GM12878 (cell line): ENCODE data around the gene ATP2C2. TPM values are rescaled to one million over a fixed set of nuclear protein-coding genes. Genes with fewer than 3 reads are reported as not detected.

Source experiments
- ATAC-seq: fragments of 200-7000 bp; cut with Tn5 transposase; 3 replicates; pipeline ENCODE4 v1.9.1; 2020; ENCODE audit warnings: mild to moderate bottlenecking, moderate library complexity
- BruUV-seq: library from RNA; stranded (reverse); fragments of 400-500 nt; replicated peaks from 2 replicates; lab custom pipeline; 2021; lab: Mats Ljungman, UMichigan
- CTCF ChIA-PET: fragments of 300-600 bp; sonication (Branson Sonifier 250); formaldehyde crosslinking; extraction: SDS; loops from one replicate; lab custom pipeline; 2021; ENCODE audit warnings: inconsistent platforms; lab: Yijun Ruan, JAX
- POLR2A ChIA-PET: fragments of 350-600 bp; formaldehyde crosslinking; extraction: SDS; loops from one replicate; lab custom pipeline; 2021; ENCODE audit warnings: inconsistent platforms; lab: Charles Lee
- RAD21 ChIA-PET: fragments of 300-600 bp; sonication (Branson Sonifier 250); formaldehyde crosslinking; loops from one replicate; lab custom pipeline; 2023; ENCODE audit warnings: antibody characterized with exemption; ENCODE audit not compliant: unreplicated experiment; lab: Charles Lee
- SMC1A ChIA-PET: fragments of 300-600 bp; sonication (Branson Sonifier 250); formaldehyde crosslinking; loops from one replicate; lab custom pipeline; 2023; ENCODE audit not compliant: unreplicated experiment, uncharacterized antibody; lab: Charles Lee
- DNase-seq: peaks from one replicate; pipeline ENCODE4 v3.0.0-alpha.2; 2011; ENCODE audit warnings: low read depth, low spot score
- FAIRE-seq: peaks from 3 replicates; lab custom pipeline; 2011; peaks lifted over from hg19 to GRCh38; lab: Jason Lieb, UNC
- H2AFZ ChIP-seq: 2 replicates; pipeline ENCODE4 v1.6.0; 2011; ENCODE audit warnings: low read depth, low read length, control low read depth; ENCODE audit not compliant: control insufficient read depth
- H3K27ac ChIP-seq: 2 replicates; pipeline ENCODE4 v1.5.1; 2011; ENCODE audit warnings: control low read depth; ENCODE audit not compliant: control insufficient read depth, insufficient read depth
- H3K27me3 ChIP-seq, 2 experiments: replicated peaks in 1 of 2; 2 replicates each; pipeline versions ENCODE4 v1.6.0 to v1.6.1; 2011; ENCODE audit warnings: low read length in 1 of 2; ENCODE audit not compliant: control insufficient read depth in 2 of 2, insufficient read depth in 2 of 2
- H3K36me3 ChIP-seq, 2 experiments: 2 replicates each; pipeline ENCODE4 v1.5.1; 2011; ENCODE audit warnings: low read length in 1 of 2; ENCODE audit not compliant: control insufficient read depth in 2 of 2, insufficient read depth in 2 of 2
- H3K4me1 ChIP-seq: 2 replicates; pipeline ENCODE4 v1.6.1; 2011; ENCODE audit warnings: mild to moderate bottlenecking, low read length, moderate library complexity, mixed read lengths; ENCODE audit not compliant: control insufficient read depth, insufficient read depth
- H3K4me2 ChIP-seq: 2 replicates; pipeline ENCODE4 v1.6.0; 2011; ENCODE audit warnings: control low read depth; ENCODE audit not compliant: control insufficient read depth, insufficient read depth
- H3K4me3 ChIP-seq: fragments of 200-600 bp; sonication (generic); 2 replicates; pipeline ENCODE4 v1.5.1; 2016
- H3K79me2 ChIP-seq: 2 replicates; pipeline ENCODE4 v1.6.0; 2011; ENCODE audit warnings: low read length; ENCODE audit not compliant: control insufficient read depth, insufficient read depth
- H3K9ac ChIP-seq: 2 replicates; pipeline ENCODE4 v1.8.0; 2011; ENCODE audit warnings: low read length, control low read depth, mixed read lengths; ENCODE audit not compliant: control insufficient read depth, insufficient read depth
- H3K9me3 ChIP-seq: replicated peaks from 3 replicates; pipeline ENCODE4 v1.5.1; 2011; ENCODE audit warnings: mild to moderate bottlenecking, low read length; ENCODE audit not compliant: control insufficient read depth, insufficient read depth
- H4K20me1 ChIP-seq: 2 replicates; pipeline ENCODE4 v1.6.0; 2011; ENCODE audit not compliant: control insufficient read depth, insufficient read depth
- CREB1 ChIP-seq: IDR thresholded peaks from 2 replicates; pipeline ENCODE4 v1.6.1; 2012; ENCODE audit warnings: low read depth, mild to moderate bottlenecking, inconsistent platforms
- EP300 ChIP-seq, 2 experiments: fragments of 150-350 bp in 1 of 2; IDR thresholded peaks; 2 replicates each; pipeline ENCODE4 v1.6.1; 2011 to 2012; ENCODE audit warnings: low read depth in 2 of 2, low read length in 2 of 2, borderline replicate concordance in 1 of 2, improper control_type of control experiment in 1 of 2, inconsistent platforms in 1 of 2; ENCODE audit not compliant: control insufficient read depth in 1 of 2
- IRF3 ChIP-seq: fragments of 450-650 bp; IDR thresholded peaks from 2 replicates; pipeline ENCODE4 v1.6.1; 2014; ENCODE audit warnings: mild to moderate bottlenecking
- NFIC ChIP-seq: IDR thresholded peaks from 2 replicates; pipeline ENCODE4 v1.6.1; 2012; ENCODE audit warnings: low read depth, mild to moderate bottlenecking, inconsistent platforms, low read length, moderate library complexity
- NR2F1 ChIP-seq: fragments of 450-650 bp; conservative IDR thresholded peaks from 2 replicates; pipeline ENCODE4 v1.6.1; 2017; ENCODE audit warnings: mild to moderate bottlenecking
- TARDBP ChIP-seq: IDR thresholded peaks from 2 replicates; pipeline ENCODE4 v1.6.1; 2016; ENCODE audit warnings: borderline replicate concordance
- ZBTB4 ChIP-seq: fragments of 450-650 bp; formaldehyde crosslinking; IDR thresholded peaks from 2 replicates; pipeline ENCODE4 v1.4.0; 2022; ENCODE audit warnings: mild to moderate bottlenecking, moderate library complexity
- WGBS: methylation state at CpG from one replicate; pipeline ENCODE4 v1.1.6; 2016; ENCODE audit warnings: low lambda C conversion rate; ENCODE audit not compliant: insufficient replicate concordance, insufficient coverage; ENCODE audit errors: missing lambda C conversion rate; 5-methylcytosine and 5-hydroxymethylcytosine counted together
- in situ Hi-C: fragments of 300-500 bp; cut with MboI; formaldehyde crosslinking; loops from 9 replicates; pipeline ENCODE4 v1.14.3; 2018; ENCODE audit warnings: mixed read lengths
- intact Hi-C: fragments of 100-400 bp; cut with micrococcal nuclease; formaldehyde crosslinking; loops from one replicate; pipeline ENCODE4 v1.14.2; 2022; ENCODE audit not compliant: unreplicated experiment
- polyA plus RNA-seq, 11 experiments: library from polyadenylated mRNA; depleted of rRNA in 4 of 11; unstranded in 6 of 11; stranded (reverse) in 5 of 11; fragments of >200 nt; fragmentation: Nextera tagmentation in 4 of 11; fragmentation: Illumina TruSeq in 1 of 11; extraction: Ambion mirVana in 4 of 11; extraction: Trizol in 1 of 11; gene quantifications; 1 replicate in 1 of 11; 2 replicates in 10 of 11; pipeline versions ENCODE4 v1.2.1 to v1.2.3, GENCODE V29; 2011 to 2016; ENCODE audit warnings: inconsistent platforms in 2 of 11, missing spikeins in 2 of 11, low read depth in 1 of 11
- total RNA-seq, 4 experiments: library from RNA; depleted of rRNA in 3 of 4; stranded (reverse); fragments of >200 nt in 3 of 4; fragmentation: Illumina TruSeq in 1 of 4; extraction: Trizol in 1 of 4; gene quantifications; 2 replicates each; pipeline versions ENCODE4 v1.2.1 to v1.2.3, GENCODE V29; 2013 to 2021

The ATP2C2 gene
- total and polyA plus RNA-seq, 10 of the 15 experiments (the other 5 are each of a cell fraction or from before 2014, with no cell fraction given) = 0.05 to 0.19 TPM; not detected in 8

GRCh38 chr16:84462296-84463210, 94.2 kb downstream of the ATP2C2 start:
- in situ Hi-C loops = no loop called here
- CTCF ChIA-PET = no interaction called here

More at GRCh38 chr16:84462296-84463210, 94.2 kb downstream of the ATP2C2 start:
- no TSS peak for BruUV-seq
- TF ChIP-seq NFIC (no peak), ZBTB4 (CRISPR knock-in tag) (no peak), EP300 (IDR thresholded peaks at IDR 0.05; ENCODE audit: borderline replicate concordance in 1 of 2, control insufficient read depth in 1 of 2, low read depth in 2 of 2, low read length in 2 of 2) (no peak), NR2F1 (no peak), CREB1 (no peak), TARDBP (no peak), IRF3 (no peak)
- intact Hi-C loops = no loop called here
- WGBS = 77% methylated on average over 24 of the region's 24 CpGs
- Histone ChIP-seq H3K36me3 (no peaks in the 10 kb centered on the region), H3K27me3 (no peaks in the 10 kb centered on the region), H3K27ac (no peak overlapping the region), H2AFZ (no peak overlapping the region), H3K9ac (no peak overlapping the region), H3K4me1 (no peaks in the 10 kb centered on the region), H3K79me2 (no peaks in the 10 kb centered on the region), H3K4me3 (no peak overlapping the region), H3K9me3 (peaks cover 3% of the 10 kb centered on the region; the same call in 1 of the 3 replicates), H3K4me2 (no peak overlapping the region), H4K20me1 (no peaks in the 10 kb centered on the region)
- POLR2A ChIA-PET = no interaction called here
- FAIRE-seq = no peak
- no peak for DNase-seq
- SMC1A ChIA-PET = no interaction called here
- ATAC-seq = no peak
- RAD21 ChIA-PET = no interaction called here
